ENCODE data around the gene JUN. TPM values are rescaled to one million over a fixed set of nuclear protein-coding genes. Genes with fewer than 3 reads are reported as not detected.
A peak's percentile ranks its signal among the peaks of the same experiment; 100 is the strongest.
"Not testable (repeated sequence)": the region's sequence is repeated elsewhere in the genome, so short reads cannot be mapped to it uniquely, and the experiment has no call there.

Gene JUN
- total RNA-seq, 1 donor from 2014 or later = 43.4 TPM

DNA sequence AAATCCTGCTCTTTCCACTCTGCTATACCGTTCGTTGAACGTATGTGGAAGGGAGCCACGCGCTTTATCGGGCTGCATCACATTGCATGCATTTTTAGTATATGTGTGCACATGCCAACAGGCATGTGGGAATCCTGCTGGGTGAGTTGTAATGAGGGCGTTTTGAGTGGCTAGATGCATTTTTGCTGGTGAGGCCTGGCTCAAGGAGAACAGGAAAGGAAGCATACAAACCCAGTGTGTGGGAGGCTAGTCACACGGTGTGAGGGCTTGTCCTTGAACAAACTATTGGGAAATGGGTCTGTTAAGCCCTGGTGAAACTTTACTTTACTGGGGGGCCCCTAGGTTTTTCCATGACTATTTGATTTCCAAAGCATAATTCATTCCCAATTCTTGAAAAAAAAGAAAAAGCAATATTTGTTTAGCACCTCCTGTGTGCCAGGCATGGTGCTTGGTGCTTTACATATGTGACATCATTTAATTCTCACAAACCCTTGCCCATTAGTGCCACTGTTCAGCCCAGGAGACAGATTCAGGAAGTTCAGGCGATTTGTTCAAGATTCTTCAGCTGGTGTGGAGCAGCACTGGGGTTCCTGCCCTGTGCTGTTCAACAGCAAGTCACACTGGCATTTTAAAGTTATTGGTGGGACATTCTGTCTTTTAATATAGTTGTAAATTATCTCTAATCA lies 25.6 kb upstream of the JUN start:
- DNase-seq (ENCODE audit: low read depth in 2 of 2) = no peak

DNA sequence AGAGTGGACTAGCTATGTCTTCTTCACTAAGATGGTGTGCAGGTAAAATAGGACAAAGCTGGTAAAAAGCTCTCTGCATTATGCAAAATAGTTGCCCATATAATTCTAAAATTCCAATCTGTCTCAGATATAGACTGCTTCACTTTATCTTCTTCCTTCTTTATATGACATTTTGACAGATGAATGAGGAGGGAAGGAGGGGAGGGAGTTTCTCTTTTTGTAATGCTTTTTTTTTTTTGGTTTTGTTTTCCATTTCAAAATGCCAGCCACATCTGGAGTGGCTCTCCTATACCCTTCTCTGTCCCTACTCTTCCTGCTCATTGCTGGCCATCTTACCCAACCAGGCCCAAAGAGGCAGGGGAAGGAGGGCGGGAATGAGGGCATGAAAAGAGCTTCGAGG lies 24.2 kb upstream of the JUN start:
- DNase-seq (ENCODE audit: low read depth in 2 of 2) = no peak

DNA sequence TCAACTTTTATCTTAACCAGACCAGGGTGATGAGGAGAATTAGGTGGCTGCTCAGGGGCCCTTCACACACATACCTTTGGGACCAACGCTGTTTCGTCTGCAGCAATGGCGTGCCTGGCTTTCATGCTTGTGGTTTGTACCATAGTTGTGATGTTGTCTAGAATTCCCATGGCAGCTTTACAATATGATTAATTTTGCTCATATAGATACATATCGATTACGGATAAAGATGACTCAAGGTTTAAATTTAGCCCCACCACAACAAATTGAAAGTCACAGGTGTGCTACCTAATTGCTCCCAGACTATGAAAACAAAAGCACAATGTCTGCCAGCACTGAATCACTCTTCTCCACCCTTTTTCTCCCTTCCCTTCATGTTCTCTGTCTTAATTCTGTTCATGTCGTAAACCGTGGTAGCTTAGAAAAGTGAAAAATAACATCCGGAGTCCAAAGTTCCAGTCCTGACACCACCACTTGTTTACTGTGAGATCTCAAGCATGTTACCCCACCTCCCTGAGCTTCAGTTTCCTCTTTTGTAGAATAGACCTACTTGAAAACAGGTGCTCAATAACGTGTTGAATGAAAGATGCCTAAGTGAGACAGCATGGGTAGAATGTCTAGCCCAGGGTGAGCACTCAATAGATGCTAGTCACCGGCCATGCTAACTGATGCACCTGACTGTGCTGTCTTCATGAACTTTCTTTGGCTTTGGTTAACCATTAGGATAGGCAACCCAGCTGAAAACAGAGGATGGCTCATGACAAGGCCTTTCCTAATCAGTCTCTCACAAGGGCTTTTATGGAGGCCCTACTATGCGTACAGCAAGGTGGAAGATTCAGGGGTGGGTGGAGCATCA lies 22.1 kb upstream of the JUN start:
- no peak for DNase-seq (ENCODE audit: low read depth in 2 of 2)

DNA sequence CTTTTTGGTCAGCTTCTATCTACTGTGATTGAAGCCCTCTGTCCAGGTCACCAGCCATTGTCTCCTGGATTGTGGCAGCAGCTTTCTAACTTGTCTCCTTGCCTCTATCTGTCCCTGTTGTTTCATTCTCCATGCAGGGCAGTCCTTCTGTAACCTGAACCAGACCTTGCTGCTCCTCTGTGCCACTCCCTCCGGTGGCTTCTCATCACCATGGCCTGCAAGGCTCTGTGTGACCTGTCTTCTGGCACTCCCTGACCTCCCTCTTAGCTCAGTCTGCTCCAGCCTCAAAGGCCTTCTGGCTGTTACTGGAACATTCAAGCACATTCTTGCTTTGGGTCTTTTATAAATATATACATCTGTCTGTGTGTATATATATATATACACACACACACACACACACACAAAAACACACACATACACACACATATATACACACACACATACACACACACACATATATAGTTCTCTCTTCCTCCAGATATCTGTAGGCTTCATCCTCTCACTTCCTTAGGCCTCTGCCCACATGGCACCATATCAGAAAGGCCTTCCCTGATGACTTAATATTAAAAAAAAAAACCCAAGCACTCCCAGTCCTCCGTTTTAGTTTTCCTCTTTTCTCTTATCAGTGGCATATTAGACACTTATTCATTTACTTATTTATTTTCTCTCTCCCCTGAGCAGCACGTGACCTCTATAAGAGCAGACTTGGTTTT lies 21.2 kb upstream of the JUN start:
- no peak for DNase-seq (ENCODE audit: low read depth in 2 of 2)

DNA sequence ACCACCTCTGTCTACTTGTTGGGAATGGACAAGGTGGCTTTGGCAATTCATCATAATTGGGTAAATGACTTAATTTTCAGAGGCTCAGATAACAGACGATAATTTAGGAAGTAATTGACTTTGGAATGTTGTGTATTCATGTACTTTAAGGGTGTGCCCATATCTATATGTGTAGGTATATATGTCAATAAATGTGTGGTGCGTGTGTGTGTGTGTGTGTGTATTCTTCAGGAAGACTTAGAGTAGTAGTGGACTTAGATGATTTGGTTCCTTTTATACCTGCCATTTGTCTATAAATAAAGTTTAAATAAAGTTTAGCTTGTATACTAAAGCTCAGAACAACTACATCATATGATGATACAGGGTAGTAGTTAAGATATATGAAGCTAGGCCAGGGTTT lies 20.0 kb upstream of the JUN start:
- DNase-seq (ENCODE audit: low read depth in 2 of 2) = no peak

DNA sequence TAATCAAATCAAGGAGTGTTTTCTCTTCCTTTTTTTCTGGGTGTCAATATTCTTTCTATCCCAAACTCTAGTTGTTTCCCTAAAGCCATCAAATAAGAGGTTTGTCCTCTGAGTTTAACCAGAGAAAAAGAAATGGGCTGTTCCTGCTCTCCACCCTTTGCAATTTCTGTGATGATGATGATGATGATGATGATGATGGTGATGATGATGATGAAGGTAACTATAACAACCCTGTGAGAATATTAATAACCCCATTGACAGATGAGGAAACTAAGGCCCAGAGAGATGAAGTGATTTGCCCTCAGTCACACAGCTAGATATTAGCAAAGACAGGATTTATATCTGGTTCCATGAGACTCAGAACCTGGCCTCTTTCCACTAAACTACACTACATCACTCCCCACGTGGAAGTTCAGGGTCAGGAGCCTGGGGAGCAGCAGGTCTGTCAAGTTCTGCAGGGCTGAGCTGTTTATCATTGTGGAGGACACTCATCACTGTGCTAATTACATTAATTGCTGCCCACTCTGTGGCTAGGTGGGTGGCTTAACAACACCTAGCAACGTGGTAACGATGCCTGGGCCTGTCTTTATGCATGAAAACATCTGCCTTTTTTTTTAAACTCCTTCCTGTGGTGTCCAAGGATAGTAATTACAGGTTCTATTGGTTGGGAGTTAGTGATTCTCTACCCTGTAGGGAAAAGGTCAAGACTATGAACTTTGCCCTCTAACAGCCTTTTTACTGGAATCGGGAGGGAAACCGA lies 19.0 kb upstream of the JUN start:
- DNase-seq (ENCODE audit: low read depth in 2 of 2) = no peak

DNA sequence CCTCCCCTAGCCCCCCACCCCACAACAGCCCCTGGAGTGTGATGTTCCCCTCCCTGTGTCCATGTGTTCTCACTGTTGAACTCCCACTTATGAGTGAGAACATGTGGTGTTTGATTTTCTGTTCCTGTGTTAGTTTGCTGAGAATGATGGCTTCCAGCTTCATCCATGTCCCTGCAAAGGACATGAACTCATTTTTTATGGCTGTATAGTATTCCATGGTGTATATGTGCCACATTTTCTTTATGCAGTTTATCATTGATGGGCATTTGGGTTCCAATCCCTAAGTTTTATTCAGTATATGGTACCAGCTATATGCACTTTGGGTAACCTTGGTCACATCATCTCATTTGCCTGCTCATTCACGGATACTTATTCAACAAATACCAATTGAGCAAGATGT lies 17.4 kb upstream of the JUN start:
- DNase-seq (ENCODE audit: low read depth in 2 of 2) = not testable (repeated sequence)

DNA sequence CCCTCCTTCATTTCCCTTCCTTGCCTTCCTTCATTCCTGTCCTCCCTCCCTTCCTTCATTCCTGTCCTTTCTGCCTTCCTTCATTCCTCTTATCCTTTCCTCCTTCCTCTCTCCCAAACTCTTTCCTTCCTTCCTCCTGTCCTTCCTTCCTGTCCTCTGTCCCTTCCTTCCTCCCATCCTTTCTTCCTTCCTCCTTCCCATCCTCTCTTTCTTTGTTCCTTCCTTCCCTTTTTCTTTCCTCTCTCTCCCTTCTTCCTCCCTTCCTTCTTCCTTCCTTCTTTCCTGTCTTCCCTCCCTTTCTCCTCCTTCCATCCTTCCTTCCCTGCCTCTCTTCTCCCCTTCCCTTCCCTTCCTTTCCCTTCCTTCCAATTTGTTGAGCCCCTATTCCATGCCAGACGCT lies 15.8 kb upstream of the JUN start:
- DNase-seq (ENCODE audit: low read depth in 2 of 2) = no peak

DNA sequence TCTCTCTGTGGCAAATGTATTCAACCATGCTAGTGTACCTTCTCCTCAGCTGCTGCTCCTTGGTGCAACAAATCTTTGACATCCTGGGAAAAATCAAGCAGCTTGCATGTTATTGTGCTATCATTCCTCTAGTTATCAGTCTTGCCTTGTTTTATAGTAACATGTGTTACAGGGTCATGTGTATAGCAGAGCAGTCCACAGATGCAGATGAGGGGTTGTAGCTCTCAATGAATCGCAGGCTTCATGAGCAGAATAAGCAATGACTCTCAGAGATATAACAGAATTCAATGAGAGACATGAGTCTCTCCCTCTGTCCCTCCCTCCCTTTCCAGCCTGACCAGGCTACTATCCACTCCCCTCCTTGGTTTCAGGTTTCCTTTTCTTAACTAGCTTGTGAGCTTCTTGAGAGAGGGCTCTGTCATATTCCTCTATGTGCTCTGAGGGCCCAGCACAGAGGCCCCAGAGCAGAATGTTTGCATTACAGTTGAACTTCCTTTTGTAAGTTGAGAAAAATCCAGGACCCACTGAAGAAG lies 15.1 kb upstream of the JUN start:
- no peak for DNase-seq (ENCODE audit: low read depth in 2 of 2)

DNA sequence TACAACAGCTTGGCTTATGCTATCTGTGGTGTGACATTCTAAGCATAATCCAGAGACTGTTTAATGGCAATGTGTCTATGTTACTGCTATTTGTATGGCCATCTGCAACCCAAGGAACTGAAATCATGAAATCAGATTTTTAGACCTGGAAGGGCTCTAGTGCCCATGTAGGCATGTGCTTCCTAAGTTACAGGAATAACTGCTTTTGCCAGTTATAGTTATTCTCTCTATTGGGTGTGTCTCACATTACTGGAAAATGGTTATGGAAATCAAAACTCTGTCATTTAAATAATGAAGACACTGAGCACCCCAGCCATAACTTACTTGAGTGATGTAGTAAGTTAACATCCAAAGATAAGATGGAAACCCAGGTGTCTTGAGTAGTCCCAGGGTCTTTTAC lies 12.6 kb upstream of the JUN start:
- no peak for DNase-seq (ENCODE audit: low read depth in 2 of 2)

DNA sequence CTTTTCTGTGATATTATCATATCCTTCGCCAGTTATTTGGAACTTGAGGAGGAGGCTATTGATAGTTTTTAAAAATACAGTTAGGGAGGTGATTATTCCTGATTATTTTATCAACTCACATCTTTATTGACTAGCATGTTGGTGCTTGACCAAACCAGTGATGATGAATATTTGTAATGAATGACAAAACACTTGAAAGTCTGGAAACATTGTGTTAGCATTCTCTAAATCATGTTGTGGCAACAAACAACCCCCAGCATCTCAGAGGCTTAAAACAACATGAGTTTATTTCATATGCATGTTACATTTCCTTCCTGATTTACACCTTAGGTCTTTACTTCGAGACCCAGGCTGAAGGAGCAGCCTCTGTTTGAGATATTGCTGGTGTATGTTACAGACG lies 10.7 kb upstream of the JUN start:
- no peak for DNase-seq (ENCODE audit: low read depth in 2 of 2)

DNA sequence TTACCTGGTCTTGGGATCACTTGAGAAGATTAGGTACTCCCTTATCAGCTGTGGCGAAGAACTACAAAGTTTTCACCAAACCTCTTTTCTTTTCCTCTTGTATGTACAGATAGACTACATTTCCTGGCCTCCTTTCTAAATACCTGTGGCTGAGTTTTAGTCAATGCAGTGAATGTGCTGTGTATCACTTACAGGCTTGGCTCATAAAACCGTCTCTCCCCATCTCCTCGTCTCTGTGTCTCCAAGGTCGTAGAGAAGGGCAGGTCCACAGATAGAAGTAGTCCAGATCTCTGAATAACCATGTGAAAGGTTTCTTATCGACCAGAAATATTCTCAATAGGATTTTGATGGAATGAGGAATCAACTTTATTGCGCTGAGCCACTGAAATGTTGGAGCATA lies 9.0 kb upstream of the JUN start:
- no peak for DNase-seq (ENCODE audit: low read depth in 2 of 2)

DNA sequence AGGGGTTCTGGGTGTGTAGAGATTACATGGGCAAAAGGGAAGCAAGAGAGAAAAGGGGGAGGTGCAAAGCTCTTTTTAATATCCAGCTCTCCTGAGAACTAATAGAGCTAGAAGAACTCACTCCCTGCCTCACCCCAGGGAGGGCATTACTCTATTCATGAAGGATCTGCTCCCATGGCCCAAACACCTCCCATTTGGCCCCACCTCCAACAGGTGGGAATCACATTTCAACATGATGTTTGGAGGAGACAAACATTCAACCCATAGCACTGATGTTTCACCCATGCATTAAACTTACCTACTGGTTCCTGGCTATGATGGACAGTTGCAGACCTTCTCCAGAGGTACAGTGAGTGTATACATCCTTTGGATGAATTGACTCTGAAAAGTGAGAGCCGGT lies 7.3 kb upstream of the JUN start:
- DNase-seq (ENCODE audit: low read depth in 2 of 2) = no peak

DNA sequence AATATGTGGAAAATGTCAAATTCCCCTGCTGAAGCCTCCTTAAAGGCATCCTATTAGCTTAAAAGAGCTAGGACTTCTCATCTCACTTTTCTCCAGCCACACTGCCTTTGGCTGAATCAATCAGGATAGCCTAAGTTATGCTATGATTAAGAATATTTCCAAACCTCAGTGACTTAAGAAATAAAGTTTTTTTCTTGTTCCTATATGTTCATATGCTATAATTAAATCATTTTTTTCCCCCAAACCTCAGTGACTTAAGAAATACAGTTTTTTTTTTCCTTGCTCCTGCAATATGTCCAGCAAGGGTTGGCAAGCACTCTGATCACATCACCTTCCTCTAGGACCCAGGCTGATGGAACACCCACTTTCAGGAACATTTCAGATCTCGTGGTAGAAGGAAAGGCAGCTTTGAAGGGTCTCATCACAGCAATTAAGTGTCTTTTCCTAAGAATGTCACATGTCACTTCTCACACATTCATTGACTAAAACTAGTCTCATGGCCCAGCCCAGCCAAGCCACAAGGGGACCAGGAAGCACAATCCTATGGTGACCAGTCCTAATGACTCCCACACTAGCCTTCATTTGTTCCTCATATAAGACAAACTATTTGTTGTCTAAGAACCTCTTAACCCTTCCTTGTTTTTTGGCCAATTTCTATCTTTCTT lies 6.3 kb upstream of the JUN start:
- DNase-seq (ENCODE audit: low read depth in 2 of 2) = no peak

DNA sequence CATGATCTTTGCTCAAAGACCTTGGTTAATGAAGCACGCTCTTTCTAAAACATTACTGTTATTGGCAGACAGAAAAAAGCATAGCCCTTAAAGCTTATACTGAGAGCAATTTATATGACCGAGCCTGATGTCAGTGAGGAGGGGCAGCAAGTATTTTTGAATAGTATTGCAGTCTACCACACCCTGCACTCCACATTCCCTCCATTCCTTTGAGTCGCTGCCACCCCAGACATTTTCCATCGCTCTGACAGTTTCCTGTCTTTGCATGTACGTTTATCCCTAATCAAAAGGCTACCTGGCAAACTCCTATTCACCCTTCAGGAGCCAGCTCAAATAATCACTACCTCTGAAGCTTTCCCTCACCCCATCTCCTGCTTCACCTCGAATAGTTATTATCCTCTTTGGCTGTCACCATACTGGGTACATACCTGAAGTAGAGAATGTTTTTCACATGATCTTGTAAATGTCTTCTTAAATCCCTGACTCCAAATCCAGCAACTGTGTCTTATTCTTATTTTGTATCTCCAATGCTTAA lies 5.5 kb upstream of the JUN start:
- no peak for DNase-seq (ENCODE audit: low read depth in 2 of 2)

DNA sequence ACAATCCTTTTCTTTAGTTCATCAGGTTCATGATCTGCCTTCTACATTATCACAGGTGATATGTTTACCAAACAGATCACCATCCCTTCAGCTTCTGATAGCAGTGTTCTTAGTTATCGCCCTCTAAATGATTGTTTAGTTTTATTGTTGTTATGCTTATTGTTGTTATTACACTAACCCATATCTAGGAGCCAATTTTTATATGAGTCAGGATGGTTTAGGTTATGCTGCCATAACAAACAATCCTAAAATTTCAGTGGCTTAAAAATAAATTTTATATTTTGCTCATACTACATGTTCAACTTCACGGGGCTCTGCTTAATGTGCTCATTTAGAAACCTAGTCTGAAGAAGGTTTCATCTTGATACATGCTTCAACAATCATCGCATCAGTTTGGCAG lies 4.4 kb upstream of the JUN start:
- DNase-seq (ENCODE audit: low read depth in 2 of 2) = no peak

DNA sequence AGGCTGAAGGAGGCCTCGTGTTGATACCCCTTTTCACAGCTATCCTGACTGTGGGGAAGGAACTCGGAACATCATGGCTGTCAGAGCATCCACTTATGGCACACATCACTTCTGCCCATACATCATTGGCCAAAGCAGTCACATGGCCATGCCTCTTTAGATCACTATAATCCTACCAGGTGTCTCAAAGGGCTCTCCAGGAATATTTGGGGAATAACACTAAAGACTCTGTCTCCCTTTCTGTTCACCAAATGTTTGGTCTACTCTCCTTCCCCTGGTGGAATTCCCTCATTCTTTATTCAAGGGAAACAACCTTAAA lies 3.0 kb upstream of the JUN start:
- no peak for DNase-seq (ENCODE audit: low read depth in 2 of 2)

DNA sequence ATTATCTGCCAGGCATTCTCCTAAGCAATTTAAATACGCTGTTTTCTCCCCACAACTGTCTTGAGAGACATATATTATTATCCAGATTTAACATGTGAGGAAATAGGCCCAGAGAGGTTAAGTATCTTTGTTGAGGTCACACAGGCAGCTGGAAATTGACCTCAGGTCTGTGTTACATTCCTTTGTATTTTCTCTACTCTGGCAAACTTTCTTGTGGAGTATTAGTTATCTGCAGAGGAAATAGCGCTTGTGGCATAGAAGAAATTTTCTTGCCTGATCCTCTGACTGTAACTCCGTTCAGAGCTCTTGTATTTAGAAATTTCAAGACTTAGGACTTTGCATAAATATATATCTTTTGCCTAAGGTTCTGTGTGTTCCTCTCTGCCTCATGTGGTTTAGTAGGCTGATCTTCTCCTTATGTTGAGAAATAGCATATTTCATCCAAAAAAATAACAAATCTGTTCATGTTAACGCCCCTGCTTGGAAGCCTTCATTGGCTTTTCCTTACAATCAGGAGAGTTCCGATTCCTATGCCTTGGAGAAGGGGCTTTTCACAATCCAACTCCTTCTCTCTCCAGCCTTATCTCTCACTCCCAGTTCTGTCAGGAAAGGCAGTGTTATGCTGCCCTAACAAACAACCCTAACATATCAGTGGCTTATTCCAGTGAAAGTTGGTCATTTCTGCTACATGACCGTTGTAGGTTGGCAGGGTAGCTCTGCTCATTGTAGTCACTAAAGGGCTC lies 2.5 kb upstream of the JUN start:
- DNase-seq (ENCODE audit: low read depth in 2 of 2) = no peak

DNA sequence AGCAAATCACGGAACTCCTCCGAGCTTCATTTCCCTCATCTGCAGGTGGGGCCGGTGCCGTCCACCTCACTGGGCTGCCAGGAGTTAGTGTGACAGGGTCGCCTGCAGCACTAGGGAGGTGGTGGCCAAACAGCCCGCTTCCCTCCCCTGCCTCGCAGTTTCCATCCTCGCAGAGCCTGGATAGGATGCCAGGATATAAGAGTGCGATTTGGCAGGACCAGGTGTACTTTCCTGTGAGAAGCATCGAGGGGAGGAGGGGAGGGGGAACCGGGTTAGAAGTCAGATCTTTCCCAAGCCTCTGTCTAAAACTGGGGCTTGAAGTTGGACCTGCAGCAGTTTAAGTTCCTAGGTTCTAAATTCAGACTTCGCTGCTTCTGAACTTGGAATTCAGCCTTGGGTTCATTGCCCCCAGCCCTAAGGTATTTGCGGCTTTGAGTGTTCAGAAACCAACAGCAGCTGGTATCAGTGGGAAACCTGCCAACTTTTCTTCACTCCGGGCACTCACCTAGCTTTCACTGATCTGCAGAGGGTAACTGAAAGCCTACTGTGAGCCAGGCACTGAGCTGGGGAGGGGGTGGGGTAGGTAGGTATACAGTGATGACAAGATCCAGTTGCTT lies 1.7 kb upstream of the JUN start:
- peak in 1 of 2 donors; percentile 47 for DNase-seq (ENCODE audit: low read depth in 2 of 2)

All from dermis microvascular lymphatic vessel endothelial cell (primary cell).